ENCODE data around the gene ARHGAP10. TPM values are rescaled to one million over a fixed set of nuclear protein-coding genes. Genes with fewer than 3 reads are reported as not detected.

Gene ARHGAP10
- total RNA-seq, 2 donors from 2014 or later: 30.3 to 69.6 TPM

DNA sequence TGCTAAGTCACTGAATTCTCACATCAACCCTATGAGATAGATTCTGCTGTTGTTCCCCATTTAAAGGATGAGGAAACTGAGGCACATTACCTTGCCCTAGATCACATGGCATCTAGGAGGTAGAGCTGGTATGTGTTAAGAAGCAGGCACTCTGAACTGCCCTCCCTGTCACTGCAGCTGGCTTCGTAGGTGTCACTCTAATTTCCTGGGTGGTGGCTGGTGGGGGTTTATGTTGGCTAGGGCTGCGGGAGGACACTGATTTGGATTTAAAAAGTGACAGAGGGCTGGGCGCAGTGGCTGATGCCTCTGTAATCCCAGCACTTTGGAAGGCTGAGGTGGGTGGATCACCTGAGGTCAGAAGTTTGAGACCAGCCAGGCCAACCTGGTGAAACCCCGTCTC is 93.0 kb downstream of the ARHGAP10 start:
- Histone ChIP-seq H3K9me3 (no peaks in the 10 kb centered on the region), H3K36me3 (no peaks in the 10 kb centered on the region), H3K27me3 (replicated peaks; ENCODE audit: insufficient read depth) (no peaks in the 10 kb centered on the region), H3K4me3 (no peak overlapping the region), H3K4me1 (replicated peaks) (peaks cover 6% of the 10 kb centered on the region), H3K27ac (peak overlapping the region in 1 of 2 donors; percentile 38)
- WGBS: 94% methylated on average over 4 of the region's 4 CpGs
- intact Hi-C loops (cut with DNase I): no loop called here
- TF ChIP-seq POLR2AphosphoS5 (IDR thresholded peaks at IDR 0.05) (no peak), POLR2A (IDR thresholded peaks at IDR 0.05) (no peak)
- TF ChIP-seq, protein P1, sequence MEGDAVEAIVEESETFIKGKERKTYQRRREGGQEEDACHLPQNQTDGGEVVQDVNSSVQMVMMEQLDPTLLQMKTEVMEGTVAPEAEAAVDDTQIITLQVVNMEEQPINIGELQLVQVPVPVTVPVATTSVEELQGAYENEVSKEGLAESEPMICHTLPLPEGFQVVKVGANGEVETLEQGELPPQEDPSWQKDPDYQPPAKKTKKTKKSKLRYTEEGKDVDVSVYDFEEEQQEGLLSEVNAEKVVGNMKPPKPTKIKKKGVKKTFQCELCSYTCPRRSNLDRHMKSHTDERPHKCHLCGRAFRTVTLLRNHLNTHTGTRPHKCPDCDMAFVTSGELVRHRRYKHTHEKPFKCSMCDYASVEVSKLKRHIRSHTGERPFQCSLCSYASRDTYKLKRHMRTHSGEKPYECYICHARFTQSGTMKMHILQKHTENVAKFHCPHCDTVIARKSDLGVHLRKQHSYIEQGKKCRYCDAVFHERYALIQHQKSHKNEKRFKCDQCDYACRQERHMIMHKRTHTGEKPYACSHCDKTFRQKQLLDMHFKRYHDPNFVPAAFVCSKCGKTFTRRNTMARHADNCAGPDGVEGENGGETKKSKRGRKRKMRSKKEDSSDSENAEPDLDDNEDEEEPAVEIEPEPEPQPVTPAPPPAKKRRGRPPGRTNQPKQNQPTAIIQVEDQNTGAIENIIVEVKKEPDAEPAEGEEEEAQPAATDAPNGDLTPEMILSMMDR (IDR thresholded peaks at IDR 0.05): no peak
- no peak for DNase-seq (ENCODE audit: low spot score)

GRCh38 chr4:147825451-147826287 is 93.8 kb downstream of the ARHGAP10 start:
- no peak overlapping the region for H3K4me3 ChIP-seq
- no peaks in the 10 kb centered on the region for H3K36me3 ChIP-seq
- intact Hi-C loops (cut with DNase I): no loop called here
- peaks cover 10% of the 10 kb centered on the region for H3K4me1 ChIP-seq (replicated peaks)
- peak overlapping the region; percentile 0 to 38 for H3K27ac ChIP-seq
- H3K9me3 ChIP-seq: no peaks in the 10 kb centered on the region
- 74% methylated on average over 8 of the region's 8 CpGs for WGBS
- DNase-seq (ENCODE audit: low spot score): no peak
- no peaks in the 10 kb centered on the region for H3K27me3 ChIP-seq (replicated peaks; ENCODE audit: insufficient read depth)
- no peak for TF ChIP-seq POLR2A (IDR thresholded peaks at IDR 0.05)
- TF ChIP-seq, protein P1 (IDR thresholded peaks at IDR 0.05): no peak
- no peak for TF ChIP-seq POLR2AphosphoS5 (IDR thresholded peaks at IDR 0.05)

- 89% methylated on average over 5 of the region's 5 CpGs for WGBS
- TF ChIP-seq, protein P1 (IDR thresholded peaks at IDR 0.05): no peak
- intact Hi-C loops (cut with DNase I): no loop called here
- H3K4me3 ChIP-seq: no peak overlapping the region
- no peaks in the 10 kb centered on the region for H3K27me3 ChIP-seq (replicated peaks; ENCODE audit: insufficient read depth)
- peaks cover 10% of the 10 kb centered on the region for H3K4me1 ChIP-seq (replicated peaks)
- no peaks in the 10 kb centered on the region for H3K36me3 ChIP-seq
- peak overlapping the region in 1 of 2 donors; percentile 38 for H3K27ac ChIP-seq
- no peaks in the 10 kb centered on the region for H3K9me3 ChIP-seq
- no peak for DNase-seq (ENCODE audit: low spot score)
These were observed 94.4 kb downstream of the ARHGAP10 start for GRCh38 chr4:147826288-147826646.

DNA sequence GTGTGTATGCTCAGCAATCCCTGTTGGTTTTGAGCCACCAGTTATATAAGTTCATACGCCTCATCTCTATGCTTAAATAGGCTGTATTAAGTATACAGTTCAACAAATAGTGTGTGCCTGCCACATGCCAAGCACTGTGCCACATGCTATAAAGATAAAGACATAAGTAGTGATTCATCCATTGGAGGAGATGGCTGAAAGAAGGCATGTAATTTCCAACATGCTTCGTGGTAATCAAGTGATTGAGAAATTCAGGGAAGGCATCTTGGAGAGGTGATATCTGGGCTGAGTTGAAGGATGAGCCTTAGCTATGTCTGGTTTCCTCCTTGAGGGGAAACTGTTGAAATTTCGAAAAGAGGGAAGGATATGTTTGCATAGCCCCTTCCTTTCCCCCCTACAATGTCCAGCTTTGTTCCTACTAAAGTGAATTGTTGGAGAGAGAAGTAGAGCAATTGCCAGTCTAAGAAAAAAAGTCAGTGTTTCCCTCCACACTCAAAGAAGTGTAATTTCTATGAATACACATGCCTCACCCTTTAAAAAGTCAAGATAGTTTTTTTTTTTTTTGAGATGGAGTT is 96.5 kb downstream of the ARHGAP10 start:
- H3K27ac ChIP-seq: peak overlapping the region; percentile 76 to 77
- intact Hi-C loops (cut with DNase I): no loop called here
- no peak for DNase-seq (ENCODE audit: low spot score)
- TF ChIP-seq, protein P1 (IDR thresholded peaks at IDR 0.05): no peak
- TF ChIP-seq POLR2AphosphoS5 (IDR thresholded peaks at IDR 0.05) (no peak), POLR2A (IDR thresholded peaks at IDR 0.05) (no peak)
- H3K4me1 ChIP-seq (replicated peaks): peaks cover 14% of the 10 kb centered on the region
- H3K4me3 ChIP-seq: no peak overlapping the region
- H3K27me3 ChIP-seq (replicated peaks; ENCODE audit: insufficient read depth): no peaks in the 10 kb centered on the region
- H3K36me3 ChIP-seq: no peaks in the 10 kb centered on the region
- 71% methylated on average over 3 of the region's 3 CpGs for WGBS
- H3K9me3 ChIP-seq: no peaks in the 10 kb centered on the region

All from prostate gland (tissue), 2 donors.